Measurements from ENCODE around the gene TCOF1. TPM values are rescaled to one million over a fixed set of nuclear protein-coding genes. Genes with fewer than 3 reads are reported as not detected.

The TCOF1 gene
- total RNA-seq, 1 experiment from 2014 or later: 109 TPM

GRCh38 chr5:150320044-150320613 lies 37.4 kb upstream of the TCOF1 start:
- ChIA-PET CTCF (no interaction called here), POLR2A (ENCODE audit: low non-redundant PET) (no interaction called here)
- Histone ChIP-seq H3K9me3 (ENCODE audit: low read depth, low read length, poor library complexity, severe bottlenecking) (no peaks in the 10 kb centered on the region), H3K4me1 (ENCODE audit: insufficient read depth, low read length, poor library complexity, severe bottlenecking) (no peaks in the 10 kb centered on the region), H3K27me3 (replicated peaks; ENCODE audit: insufficient read depth, low read depth, low read length, poor library complexity) (no peaks in the 10 kb centered on the region), H3K4me3 (ENCODE audit: low read depth, low read length, poor library complexity, severe bottlenecking) (no peak overlapping the region), H3K27ac (ENCODE audit: low read depth, low read length, poor library complexity, severe bottlenecking) (no peak overlapping the region), H3K36me3 (ENCODE audit: insufficient read depth, low read length, poor library complexity, severe bottlenecking) (no peaks in the 10 kb centered on the region)
- no peak for TF ChIP-seq EZH2 (IDR thresholded peaks at IDR 0.05; ENCODE audit: borderline replicate concordance, low read depth, low read length, poor library complexity, severe bottlenecking)
- TF ChIP-seq CTCF (conservative IDR thresholded peaks at IDR 0.05; ENCODE audit: low read depth, low read length): no peak
- BruUV-seq (replicated peaks): no TSS peak
- no peak for DNase-seq (ENCODE audit: low spot score)
- intact Hi-C loops (cut with micrococcal nuclease; ENCODE audit: unreplicated experiment): no loop called here

- TF ChIP-seq EZH2 (IDR thresholded peaks at IDR 0.05; ENCODE audit: borderline replicate concordance, low read depth, low read length, poor library complexity, severe bottlenecking) (no peak), CTCF (conservative IDR thresholded peaks at IDR 0.05; ENCODE audit: low read depth, low read length) (no peak)
- BruUV-seq (replicated peaks): no TSS peak
- Histone ChIP-seq H3K9me3 (ENCODE audit: low read depth, low read length, poor library complexity, severe bottlenecking) (no peaks in the 10 kb centered on the region), H3K27me3 (replicated peaks; ENCODE audit: insufficient read depth, low read depth, low read length, poor library complexity) (no peaks in the 10 kb centered on the region), H3K36me3 (ENCODE audit: insufficient read depth, low read length, poor library complexity, severe bottlenecking) (no peaks in the 10 kb centered on the region), H3K4me3 (ENCODE audit: low read depth, low read length, poor library complexity, severe bottlenecking) (no peak overlapping the region), H3K4me1 (ENCODE audit: insufficient read depth, low read length, poor library complexity, severe bottlenecking) (no peaks in the 10 kb centered on the region), H3K27ac (ENCODE audit: low read depth, low read length, poor library complexity, severe bottlenecking) (no peak overlapping the region)
- intact Hi-C loops (cut with micrococcal nuclease; ENCODE audit: unreplicated experiment): no loop called here
- POLR2A ChIA-PET (ENCODE audit: low non-redundant PET): no interaction called here
- CTCF ChIA-PET: no interaction called here
- no peak for DNase-seq (ENCODE audit: low spot score)
Measured at GRCh38 chr5:150321211-150321610, 36.3 kb upstream of the TCOF1 start.

- no peak overlapping the region for H3K27ac ChIP-seq (ENCODE audit: low read depth, low read length, poor library complexity, severe bottlenecking)
- no peaks in the 10 kb centered on the region for H3K36me3 ChIP-seq (ENCODE audit: insufficient read depth, low read length, poor library complexity, severe bottlenecking)
- H3K4me1 ChIP-seq (ENCODE audit: insufficient read depth, low read length, poor library complexity, severe bottlenecking): no peaks in the 10 kb centered on the region
- TF ChIP-seq CTCF (conservative IDR thresholded peaks at IDR 0.05; ENCODE audit: low read depth, low read length) (no peak), EZH2 (IDR thresholded peaks at IDR 0.05; ENCODE audit: borderline replicate concordance, low read depth, low read length, poor library complexity, severe bottlenecking) (no peak)
- H3K4me3 ChIP-seq (ENCODE audit: low read depth, low read length, poor library complexity, severe bottlenecking): no peak overlapping the region
- intact Hi-C loops (cut with micrococcal nuclease; ENCODE audit: unreplicated experiment): no loop called here
- H3K9me3 ChIP-seq (ENCODE audit: low read depth, low read length, poor library complexity, severe bottlenecking): no peaks in the 10 kb centered on the region
- no TSS peak for BruUV-seq (replicated peaks)
- no peaks in the 10 kb centered on the region for H3K27me3 ChIP-seq (replicated peaks; ENCODE audit: insufficient read depth, low read depth, low read length, poor library complexity)
- CTCF ChIA-PET: no interaction called here
- DNase-seq (ENCODE audit: low spot score): no peak
- POLR2A ChIA-PET (ENCODE audit: low non-redundant PET): no interaction called here
Measured at GRCh38 chr5:150321784-150322183, 35.7 kb upstream of the TCOF1 start.
